Astrocyte (in vitro differentiated cells and primary cell): ENCODE measurements around the gene STYXL2. TPM values are rescaled to one million over a fixed set of nuclear protein-coding genes. Genes with fewer than 3 reads are reported as not detected.

Experiments used
- DNase-seq: peaks from one replicate; pipeline ENCODE4 v3.0.0-alpha.2; 2010; ENCODE audit warnings: low read depth
- FAIRE-seq: peaks from 2 replicates; lab custom pipeline; 2011; peaks lifted over from hg19 to GRCh38; lab: Jason Lieb, UNC
- H2AFZ ChIP-seq: 2 replicates; pipeline ENCODE4 v1.6.0; 2012; ENCODE audit warnings: low read depth, low read length, inconsistent platforms
- H3K27ac ChIP-seq: 2 replicates; pipeline ENCODE4 v1.5.1; 2011; ENCODE audit warnings: low read depth, low read length, inconsistent platforms
- H3K27me3 ChIP-seq: 2 replicates; pipeline ENCODE4 v1.6.0; 2011; ENCODE audit warnings: low read length, inconsistent platforms; ENCODE audit not compliant: insufficient read depth
- H3K36me3 ChIP-seq: 2 replicates; pipeline ENCODE4 v1.5.1; 2011; ENCODE audit warnings: low read length, inconsistent platforms; ENCODE audit not compliant: insufficient read depth
- H3K4me1 ChIP-seq: 2 replicates; pipeline ENCODE4 v1.5.1; 2011; ENCODE audit warnings: low read length, inconsistent platforms; ENCODE audit not compliant: insufficient read depth
- H3K4me2 ChIP-seq: 2 replicates; pipeline ENCODE4 v1.6.0; 2012; ENCODE audit warnings: low read length, inconsistent platforms
- H3K4me3 ChIP-seq: 2 replicates; pipeline ENCODE4 v1.5.1; 2011; ENCODE audit warnings: low read depth, mild to moderate bottlenecking, low read length, inconsistent platforms; ENCODE audit not compliant: insufficient read depth
- H3K79me2 ChIP-seq: 2 replicates; pipeline ENCODE4 v1.6.0; 2012; ENCODE audit warnings: mild to moderate bottlenecking, low read length, inconsistent platforms; ENCODE audit not compliant: insufficient read depth
- H3K9ac ChIP-seq: 2 replicates; pipeline ENCODE4 v1.6.0; 2012; ENCODE audit warnings: mild to moderate bottlenecking, low read length, inconsistent platforms
- H3K9me3 ChIP-seq: 2 replicates; pipeline ENCODE4 v1.5.1; 2012; ENCODE audit warnings: low read depth, mild to moderate bottlenecking, low read length, inconsistent platforms; ENCODE audit not compliant: insufficient read depth
- H4K20me1 ChIP-seq: 2 replicates; pipeline ENCODE4 v1.6.0; 2012; ENCODE audit warnings: low read length, inconsistent platforms; ENCODE audit not compliant: insufficient read depth
- H3K27ac Mint-ChIP-seq: one replicate; pipeline ENCODE4 v1.8.0; 2021; ENCODE audit warnings: mild to moderate bottlenecking, mixed read lengths; ENCODE audit not compliant: unreplicated experiment
- H3K27me3 Mint-ChIP-seq: one replicate; pipeline ENCODE4 v1.8.0; 2021; ENCODE audit warnings: low read depth, mixed read lengths; ENCODE audit not compliant: unreplicated experiment
- H3K36me3 Mint-ChIP-seq: one replicate; pipeline ENCODE4 v1.8.0; 2021; ENCODE audit warnings: low read depth, mixed read lengths; ENCODE audit not compliant: unreplicated experiment
- H3K4me1 Mint-ChIP-seq: one replicate; pipeline ENCODE4 v1.8.0; 2021; ENCODE audit warnings: low read depth, mixed read lengths; ENCODE audit not compliant: unreplicated experiment
- H3K4me3 Mint-ChIP-seq: one replicate; pipeline ENCODE4 v1.8.0; 2021; ENCODE audit warnings: mild to moderate bottlenecking, moderate library complexity, mixed read lengths; ENCODE audit not compliant: unreplicated experiment
- H3K9me3 Mint-ChIP-seq: one replicate; pipeline ENCODE4 v1.8.0; 2021; ENCODE audit warnings: mild to moderate bottlenecking, mixed read lengths; ENCODE audit not compliant: unreplicated experiment
- CTCF ChIP-seq: IDR thresholded peaks from 2 replicates; pipeline ENCODE4 v1.5.1; 2011; ENCODE audit warnings: low read depth, mild to moderate bottlenecking, inconsistent platforms, low read length, moderate library complexity; ENCODE audit not compliant: insufficient read depth
- EZH2 ChIP-seq: IDR thresholded peaks from 2 replicates; pipeline ENCODE4 v1.6.1; 2012; ENCODE audit warnings: mild to moderate bottlenecking, low read length, inconsistent platforms; ENCODE audit not compliant: insufficient read depth
- total RNA-seq: library from RNA; stranded (reverse); gene quantifications from 2 replicates; pipeline ENCODE4 v1.2.1, GENCODE V29; 2021

The STYXL2 gene
- total RNA-seq, 1 donor from 2014 or later: 0.82 TPM

- Histone ChIP-seq H3K36me3 (no peaks in the 10 kb centered on the region), H3K4me2 (no peak overlapping the region), H3K4me3 (no peak overlapping the region), H3K27ac (no peak overlapping the region), H4K20me1 (no peaks in the 10 kb centered on the region), H3K27me3 (no peaks in the 10 kb centered on the region), H2AFZ (no peak overlapping the region), H3K79me2 (no peaks in the 10 kb centered on the region), H3K4me1 (peaks cover 5% of the 10 kb centered on the region), H3K9me3 (no peaks in the 10 kb centered on the region), H3K9ac (no peak overlapping the region)
- Mint-ChIP-seq H3K4me3 (no peak overlapping the region), H3K4me1 (peaks cover 26% of the 10 kb centered on the region), H3K27ac (no peak overlapping the region), H3K27me3 (peaks cover 1% of the 10 kb centered on the region), H3K9me3 (no peaks in the 10 kb centered on the region), H3K36me3 (no peaks in the 10 kb centered on the region)
- TF ChIP-seq CTCF: no peak
- TF ChIP-seq EZH2: no peak
- FAIRE-seq (no peak), DNase-seq (no peak)
Measured at GRCh38 chr1:167092653-167093052, 1.2 kb upstream of the STYXL2 start.

- no peak overlapping the region for H3K4me3 ChIP-seq
- FAIRE-seq: no peak
- H3K4me2 ChIP-seq: no peak overlapping the region
- H3K4me1 ChIP-seq: peaks cover 5% of the 10 kb centered on the region
- Mint-ChIP-seq H3K9me3 (no peaks in the 10 kb centered on the region), H3K4me1 (peaks cover 26% of the 10 kb centered on the region), H3K36me3 (no peaks in the 10 kb centered on the region), H3K27me3 (no peaks in the 10 kb centered on the region), H3K4me3 (no peak overlapping the region), H3K27ac (no peak overlapping the region)
- H3K27me3 ChIP-seq: no peaks in the 10 kb centered on the region
- H3K79me2 ChIP-seq: no peaks in the 10 kb centered on the region
- H3K27ac ChIP-seq: no peak overlapping the region
- H4K20me1 ChIP-seq: no peaks in the 10 kb centered on the region
- H3K36me3 ChIP-seq: no peaks in the 10 kb centered on the region
- no peak for DNase-seq
- TF ChIP-seq CTCF (no peak), EZH2 (no peak)
- H3K9me3 ChIP-seq: no peaks in the 10 kb centered on the region
- H3K9ac ChIP-seq: no peak overlapping the region
- no peak overlapping the region for H2AFZ ChIP-seq
Measured at GRCh38 chr1:167094690-167095089, 815 bp downstream of the STYXL2 start.

- TF ChIP-seq EZH2 (no peak), CTCF (no peak)
- Histone ChIP-seq H3K79me2 (no peaks in the 10 kb centered on the region), H3K9ac (no peak overlapping the region), H3K4me3 (no peak overlapping the region), H3K4me2 (peak overlapping the region; percentile 23), H3K36me3 (no peaks in the 10 kb centered on the region), H4K20me1 (no peaks in the 10 kb centered on the region), H2AFZ (no peak overlapping the region), H3K4me1 (peaks cover 5% of the 10 kb centered on the region), H3K27me3 (peaks cover 3% of the 10 kb centered on the region), H3K9me3 (no peaks in the 10 kb centered on the region), H3K27ac (no peak overlapping the region)
- no peaks in the 10 kb centered on the region for H3K9me3 Mint-ChIP-seq
- no peak overlapping the region for H3K27ac Mint-ChIP-seq
- DNase-seq (peak; percentile 68), FAIRE-seq (peak; percentile 58)
- H3K27me3 Mint-ChIP-seq: no peaks in the 10 kb centered on the region
- H3K36me3 Mint-ChIP-seq: no peaks in the 10 kb centered on the region
- H3K4me1 Mint-ChIP-seq: peaks cover 26% of the 10 kb centered on the region
- no peak overlapping the region for H3K4me3 Mint-ChIP-seq
Measured at GRCh38 chr1:167095368-167095767, 1.5 kb downstream of the STYXL2 start.
